GM21526 (cell line): ENCODE results near the gene RHBDL3.
"Not testable (repeated sequence)": the region's sequence is repeated elsewhere in the genome, so short reads cannot be mapped to it uniquely, and the experiment has no call there.

Source experiments
- ATAC-seq: cut with Tn5 transposase; IDR thresholded peaks from one replicate; pipeline ENCODE4 v1.9.1; 2021; ENCODE audit warnings: moderate library complexity; ENCODE audit not compliant: unreplicated experiment, low FRiP score

Gene RHBDL3

GRCh38 chr17:32265192-32265923 lies at the start of gene RHBDL3:
TSS of gene RHBDL3 (plus strand) at chr17:32265832. CDS start at chr17:32266190, 358 bp downstream.
- ATAC-seq: no peak

- ATAC-seq: no peak
Measured at GRCh38 chr17:32222621-32223020, 43.0 kb upstream of the RHBDL3 start.

GRCh38 chr17:32223703-32224102 lies 41.9 kb upstream of the RHBDL3 start:
- ATAC-seq: no peak

- no peak for ATAC-seq
Measured at GRCh38 chr17:32226886-32227285, 38.7 kb upstream of the RHBDL3 start.

GRCh38 chr17:32227910-32228309 lies 37.7 kb upstream of the RHBDL3 start:
- no peak for ATAC-seq

GRCh38 chr17:32235588-32235987 lies 30.0 kb upstream of the RHBDL3 start:
- no peak for ATAC-seq

- no peak for ATAC-seq
Measured at GRCh38 chr17:32239456-32239855, 26.2 kb upstream of the RHBDL3 start.

DNA sequence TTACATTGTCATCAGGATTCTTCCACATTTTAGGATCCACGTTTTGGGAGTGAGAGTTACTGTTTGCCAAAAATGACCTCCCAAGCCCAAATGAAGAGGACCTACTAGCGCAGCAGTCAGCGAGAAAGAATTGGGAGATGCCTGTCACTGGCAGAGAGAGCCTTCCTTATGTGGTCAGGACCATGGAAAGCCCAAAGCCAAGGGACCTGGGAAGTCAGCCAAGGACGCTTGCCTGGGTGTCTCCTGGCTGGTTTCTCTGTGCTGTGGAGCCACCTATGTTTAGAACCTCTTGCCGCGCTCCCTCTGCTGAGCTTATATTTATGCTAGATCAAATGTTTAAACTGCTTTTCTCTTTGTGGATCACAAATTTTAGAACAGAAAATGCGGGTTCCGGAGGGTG lies 24.9 kb upstream of the RHBDL3 start:
- no peak for ATAC-seq

DNA sequence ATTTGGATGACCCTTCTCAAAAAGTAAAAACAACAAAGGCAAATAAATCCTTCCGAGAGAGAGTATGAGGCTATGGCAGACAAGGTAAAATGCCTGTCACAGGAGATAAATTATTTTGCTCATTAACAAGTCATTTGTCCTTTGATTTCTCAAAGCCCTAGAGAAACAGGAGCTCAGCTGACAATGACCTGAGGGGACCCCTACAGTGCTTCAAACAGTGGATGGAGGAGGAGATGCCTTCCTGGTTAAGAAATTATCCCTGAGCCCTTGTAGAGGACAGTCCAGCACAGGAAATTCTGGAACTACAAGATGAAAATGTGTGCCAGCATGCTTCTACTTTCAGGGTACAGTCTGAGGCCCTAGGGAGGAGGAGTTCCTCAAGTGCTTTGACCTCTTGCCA lies 24.0 kb upstream of the RHBDL3 start:
- no peak for ATAC-seq

GRCh38 chr17:32249475-32249874 lies 16.2 kb upstream of the RHBDL3 start:
- no peak for ATAC-seq

GRCh38 chr17:32253117-32253611 lies 12.5 kb upstream of the RHBDL3 start:
- no peak for ATAC-seq

DNA sequence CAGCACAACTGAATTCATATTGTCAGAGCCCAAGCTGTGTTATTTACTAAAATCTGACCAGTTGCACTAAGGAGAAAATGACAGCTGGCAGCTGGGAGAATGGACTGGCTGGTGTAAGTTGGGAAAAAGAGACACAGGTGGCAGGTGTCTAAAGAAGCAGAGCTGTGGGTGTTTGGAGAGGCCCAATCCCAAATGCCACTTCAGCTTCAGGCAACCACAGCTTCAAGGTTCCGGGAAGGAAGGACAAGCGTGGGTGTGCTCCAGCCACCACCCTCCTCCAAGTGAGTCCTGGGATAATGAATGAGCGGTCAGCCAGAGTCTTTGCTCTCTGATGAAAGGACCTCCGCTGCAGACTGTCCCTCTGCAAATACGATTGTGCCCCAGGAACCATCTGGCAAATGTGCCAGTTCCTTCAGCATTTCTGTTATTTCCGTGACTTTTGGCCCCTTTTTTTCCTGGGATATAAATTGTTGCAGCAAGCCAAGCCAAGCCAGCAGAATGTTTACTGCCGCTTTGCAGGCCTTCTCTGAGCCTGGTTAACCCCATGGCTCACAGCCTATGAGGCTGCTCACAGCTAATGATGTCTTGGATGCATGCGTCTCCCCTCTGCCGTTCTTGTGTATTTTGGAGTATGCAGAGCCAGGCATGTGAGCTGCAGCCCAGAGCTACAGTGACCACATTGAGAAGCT lies 9.5 kb upstream of the RHBDL3 start:
- ATAC-seq: no peak

GRCh38 chr17:32256701-32257019 lies 9.0 kb upstream of the RHBDL3 start:
- no peak for ATAC-seq

DNA sequence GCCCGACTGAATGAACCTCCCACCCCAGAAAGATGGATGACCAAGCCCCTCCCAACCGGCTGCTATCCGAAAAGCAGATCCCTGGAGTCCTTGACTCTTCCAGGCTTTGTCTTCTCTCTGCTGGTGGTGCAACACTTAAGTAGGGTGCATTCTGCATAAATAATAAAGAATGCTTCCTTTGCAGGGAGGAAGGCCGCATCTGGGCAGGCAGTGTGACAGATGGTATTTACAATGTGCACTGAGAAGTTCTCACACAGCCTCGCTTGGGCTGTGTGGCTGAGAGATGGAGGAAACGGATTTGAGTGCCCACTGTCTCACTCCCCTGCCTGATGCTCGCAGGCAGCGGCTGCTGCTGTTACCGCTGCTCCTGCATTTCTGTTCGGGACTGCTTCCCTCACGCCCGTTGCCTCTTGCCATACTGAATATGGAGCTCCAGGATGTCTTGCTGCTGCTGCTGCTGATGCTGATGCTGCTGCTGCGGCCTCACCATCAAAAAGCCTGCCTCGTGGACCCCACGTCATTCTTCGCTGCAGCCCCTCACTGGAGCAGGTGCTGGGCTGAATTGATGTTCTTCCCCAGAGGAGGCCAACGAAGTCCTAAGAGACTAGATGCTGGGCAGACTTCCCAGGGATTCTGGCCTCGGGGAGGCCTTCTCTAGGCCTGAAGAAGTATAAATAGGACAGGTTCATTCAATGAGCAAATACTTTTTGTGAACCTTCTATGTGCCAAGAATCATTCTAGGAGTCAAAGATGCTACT lies 7.1 kb upstream of the RHBDL3 start:
- ATAC-seq: no peak

GRCh38 chr17:32259586-32259985 lies 6.0 kb upstream of the RHBDL3 start:
- no peak for ATAC-seq

DNA sequence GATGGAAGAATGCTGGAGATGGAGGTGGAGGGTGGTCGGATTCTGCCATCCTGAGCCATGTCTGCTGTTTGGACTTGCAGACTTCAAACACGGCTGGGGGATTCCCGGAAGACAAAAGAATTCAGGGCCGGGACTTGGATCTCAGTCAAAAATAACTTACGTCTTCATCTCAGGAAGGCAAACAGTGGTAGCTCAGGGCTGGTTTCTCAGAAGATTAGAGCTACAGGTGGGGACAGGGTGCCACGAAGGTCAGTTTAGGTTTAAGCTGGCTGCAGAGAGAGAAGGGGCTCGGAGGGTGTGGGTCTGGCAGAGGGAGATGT lies 4.3 kb upstream of the RHBDL3 start:
- ATAC-seq: no peak

DNA sequence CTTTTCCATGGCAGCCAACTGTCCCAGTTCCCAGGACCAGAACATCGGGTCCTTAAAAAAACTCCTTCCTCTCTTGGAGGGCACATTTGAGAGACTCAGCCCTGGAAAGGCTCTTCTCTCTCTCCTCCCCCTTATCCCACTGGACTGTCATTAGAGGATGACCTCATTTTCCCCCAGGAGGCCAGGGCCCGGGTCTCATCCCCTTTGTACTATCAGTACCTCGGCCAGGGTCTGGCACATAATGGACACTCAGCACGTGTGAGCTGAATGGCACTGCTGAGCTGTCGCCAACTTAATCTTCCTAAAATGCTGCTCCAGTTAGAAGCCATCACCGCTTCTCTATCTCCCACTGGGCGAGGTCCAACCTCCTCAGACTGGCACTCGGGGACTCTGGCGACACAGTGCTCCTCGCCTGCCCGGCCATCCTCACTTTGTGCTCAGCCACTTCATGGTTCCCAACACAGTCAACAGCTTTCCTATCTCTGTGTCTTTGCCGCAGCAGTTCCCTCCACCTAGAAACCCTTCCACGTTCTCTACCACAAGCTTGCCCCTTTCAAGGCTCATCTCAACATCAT lies 3.6 kb upstream of the RHBDL3 start:
- no peak for ATAC-seq

GRCh38 chr17:32263515-32263914 lies 2.1 kb upstream of the RHBDL3 start:
- ATAC-seq: not testable (repeated sequence)

- no peak for ATAC-seq
Measured at GRCh38 chr17:32264140-32264799, 1.4 kb upstream of the RHBDL3 start.

GRCh38 chr17:32264823-32265191 lies 825 bp upstream of the RHBDL3 start:
- no peak for ATAC-seq

DNA sequence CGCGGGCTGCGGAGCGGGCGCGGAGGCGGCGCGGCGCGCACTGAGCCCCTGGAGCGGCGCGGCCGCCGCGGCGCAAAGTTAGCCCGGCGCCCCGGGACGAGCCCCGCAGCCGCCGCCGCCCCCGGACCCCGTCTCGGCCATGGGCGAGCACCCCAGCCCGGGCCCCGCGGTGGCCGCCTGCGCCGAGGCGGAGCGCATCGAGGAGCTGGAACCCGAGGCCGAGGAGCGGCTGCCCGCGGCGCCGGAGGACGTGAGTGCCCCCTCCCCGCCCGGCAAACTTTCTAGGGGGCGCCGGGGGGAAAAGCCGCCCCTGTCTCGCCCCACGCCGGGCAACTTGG lies 388 bp downstream of the RHBDL3 start:
- ATAC-seq: no peak
